Pulmonary artery endothelial cell (primary cell): ENCODE data around the gene PIP4K2B. TPM values are rescaled to one million over a fixed set of nuclear protein-coding genes. Genes with fewer than 3 reads are reported as not detected.
"Not testable (repeated sequence)": the region's sequence is repeated elsewhere in the genome, so short reads cannot be mapped to it uniquely, and the experiment has no call there.

ENCODE experiments used
- DNase-seq: peaks from one replicate; pipeline ENCODE4 v3.0.0-alpha.2; 2011; ENCODE audit warnings: low read depth, low spot score
- total RNA-seq: library from RNA; depleted of rRNA; stranded (reverse); fragments of >200 nt; gene quantifications from 2 replicates; pipeline ENCODE4 v1.2.3, GENCODE V29; 2014

The PIP4K2B gene
- total RNA-seq, 1 donor from 2014 or later = 37.3 TPM

- no peak for DNase-seq
Measured at GRCh38 chr17:38730526-38731379, 68.6 kb downstream of the PIP4K2B start.

GRCh38 chr17:38729886-38730525 is 69.3 kb downstream of the PIP4K2B start, which contains the start of gene CISD3:
CISD3 (plus strand) TSS chr17:38730341; CDS start chr17:38730359, 18 bp downstream.
- DNase-seq = peak; percentile 30

- DNase-seq = no peak
Measured at GRCh38 chr17:38729368-38729885, 69.9 kb downstream of the PIP4K2B start.

GRCh38 chr17:38728290-38728831 is 71.0 kb downstream of the PIP4K2B start:
- DNase-seq = no peak

GRCh38 chr17:38727736-38728135 is 71.6 kb downstream of the PIP4K2B start:
- DNase-seq = no peak

- DNase-seq = not testable (repeated sequence)
Measured at GRCh38 chr17:38726145-38726544, 73.2 kb downstream of the PIP4K2B start.

- DNase-seq = no peak
Measured at GRCh38 chr17:38725066-38725465, 74.3 kb downstream of the PIP4K2B start.

GRCh38 chr17:38724337-38724988 is 74.9 kb downstream of the PIP4K2B start:
- DNase-seq = no peak

GRCh38 chr17:38721802-38722201 is 77.6 kb downstream of the PIP4K2B start:
- no peak for DNase-seq

GRCh38 chr17:38720941-38721340 is 78.4 kb downstream of the PIP4K2B start:
- DNase-seq = no peak

- no peak for DNase-seq
Measured at GRCh38 chr17:38719943-38720641, 79.3 kb downstream of the PIP4K2B start.

- DNase-seq = no peak
Measured at GRCh38 chr17:38719289-38719942, 79.9 kb downstream of the PIP4K2B start.

- DNase-seq = no peak
Measured at GRCh38 chr17:38717139-38717745, 82.1 kb downstream of the PIP4K2B start.

- DNase-seq = no peak
Measured at GRCh38 chr17:38716368-38717005, 82.9 kb downstream of the PIP4K2B start.

Other genes with a start within 250 kb of the PIP4K2B start
- gene SRCIN1, start 193.6 kb downstream of the PIP4K2B start, total RNA-seq = 0.07 and 0.20 TPM in 2 replicates
- gene EPOP, start 124.6 kb downstream of the PIP4K2B start, total RNA-seq = 2.6 and 4.2 TPM in 2 replicates
- gene MLLT6, start 94.3 kb downstream of the PIP4K2B start, total RNA-seq = 26.8 and 30.2 TPM in 2 replicates
- gene CISD3, start 69.2 kb downstream of the PIP4K2B start, total RNA-seq = 5.7 and 7.0 TPM in 2 replicates
- 6.4 and 6.9 TPM in 2 replicates for gene PCGF2, start 51.2 kb downstream of the PIP4K2B start, total RNA-seq
- gene PSMB3, start 46.8 kb downstream of the PIP4K2B start, total RNA-seq = 367 and 404 TPM in 2 replicates
- 11.3 and 14.4 TPM in 2 replicates for gene CWC25, start 25.8 kb upstream of the PIP4K2B start, total RNA-seq
- 1,269 and 1,824 TPM in 2 replicates for gene RPL23, start 54.2 kb upstream of the PIP4K2B start, total RNA-seq
- gene LASP1, start 70.5 kb upstream of the PIP4K2B start, total RNA-seq = 101 and 109 TPM in 2 replicates
- gene FBXO47, start 167.8 kb upstream of the PIP4K2B start, total RNA-seq = not detected in 2 replicates